Activated naive CD4-positive, alpha-beta T cell (primary cell): ENCODE data around the gene LIN37.

Experiments
- DNase-seq, 4 experiments: peaks; one replicate each; lab custom pipeline; 2025; lab: John Stamatoyannopoulos, UW

LIN37 gene

GRCh38 chr19:35734889-35735288, 13.5 kb upstream of the LIN37 start:
- no peak for DNase-seq

DNA sequence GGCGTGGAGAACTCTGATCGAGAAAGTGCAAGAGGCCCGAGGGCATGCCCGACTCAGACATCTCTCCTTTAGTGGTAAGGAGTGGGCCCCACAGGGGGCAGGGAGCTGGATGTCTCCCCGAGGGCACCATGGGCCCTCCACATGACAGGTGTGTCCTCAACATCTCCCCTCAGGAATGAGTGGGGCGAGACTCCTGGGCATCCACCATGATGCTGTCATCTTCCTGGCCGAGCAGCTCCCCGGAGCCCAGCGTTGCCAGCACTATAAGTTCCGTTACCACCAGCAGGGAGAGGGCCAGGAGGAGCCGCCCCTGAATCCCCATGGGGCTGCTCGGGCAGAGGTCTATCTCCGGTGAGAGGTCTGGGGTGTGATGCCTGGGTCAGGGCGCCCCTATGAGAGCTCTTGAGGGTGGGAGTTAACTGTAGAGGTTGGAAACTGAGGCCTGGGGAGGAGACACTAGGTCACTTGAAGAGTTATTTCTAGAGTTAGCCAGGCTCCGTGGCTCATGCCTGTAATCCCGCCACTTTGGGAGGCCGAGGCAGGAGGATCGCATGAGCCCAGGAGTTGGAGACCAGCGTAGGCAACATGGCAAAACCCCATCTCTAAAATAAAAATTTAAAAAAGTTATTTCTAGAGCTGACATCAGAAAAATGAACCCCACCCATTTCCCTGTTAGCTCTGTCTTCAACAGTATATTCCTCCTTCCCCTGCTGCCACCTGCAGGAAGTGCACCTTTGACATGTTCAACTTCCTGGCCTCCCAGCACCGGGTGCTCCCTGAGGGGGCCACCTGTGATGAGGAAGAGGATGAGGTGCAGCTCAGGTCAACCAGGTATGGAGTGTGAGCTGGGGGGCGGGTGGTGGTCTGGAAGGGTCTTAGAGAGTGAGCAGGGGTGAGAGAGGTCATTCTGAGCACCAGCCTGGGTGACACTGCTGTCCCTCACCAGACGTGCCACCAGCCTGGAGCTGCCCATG, 11.2 kb upstream of the LIN37 start:
- DNase-seq = peak in 1 of 4 experiments; percentile 10

GRCh38 chr19:35738021-35738886, 10.1 kb upstream of the LIN37 start:
- DNase-seq = no peak

DNA sequence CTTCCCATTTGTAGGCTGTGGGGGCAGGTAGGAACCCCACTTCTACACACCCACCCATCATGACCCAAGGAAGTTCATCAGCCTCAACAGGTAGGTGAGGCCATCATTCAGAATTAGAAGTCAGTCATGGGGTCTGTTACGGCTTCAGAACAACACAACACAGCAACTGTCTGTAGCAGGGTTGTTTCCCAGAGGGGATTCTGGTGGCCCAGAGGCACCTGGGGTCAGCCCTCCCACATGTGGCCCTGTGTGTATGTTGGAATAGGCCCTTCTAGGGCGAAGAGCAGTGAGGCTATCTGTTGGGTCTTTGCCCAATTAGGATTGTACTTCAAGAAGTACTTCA, 9.5 kb upstream of the LIN37 start:
- DNase-seq = no peak

- no peak for DNase-seq
Measured at GRCh38 chr19:35739275-35740107, 8.9 kb upstream of the LIN37 start.

GRCh38 chr19:35740108-35740422, 8.3 kb upstream of the LIN37 start:
- DNase-seq = no peak

- DNase-seq = peak; percentile 72 to 94 (median 88)
Measured at GRCh38 chr19:35740423-35741202, 7.8 kb upstream of the LIN37 start.

DNA sequence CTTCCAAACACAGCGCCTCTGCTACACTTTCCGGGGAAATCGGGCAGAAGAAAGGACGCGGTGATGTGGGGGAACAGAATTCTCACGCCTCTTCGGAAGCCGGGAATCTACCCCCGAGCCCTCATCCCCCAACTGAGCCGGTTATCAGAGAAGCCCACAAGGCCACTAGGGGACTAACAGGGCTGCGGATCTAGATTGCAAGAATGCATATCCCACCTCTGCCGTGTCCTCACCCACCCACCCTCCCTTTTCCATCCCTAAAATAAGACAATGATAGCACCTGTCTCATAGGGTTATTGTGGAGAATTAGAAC, 7.2 kb upstream of the LIN37 start:
- no peak for DNase-seq

DNA sequence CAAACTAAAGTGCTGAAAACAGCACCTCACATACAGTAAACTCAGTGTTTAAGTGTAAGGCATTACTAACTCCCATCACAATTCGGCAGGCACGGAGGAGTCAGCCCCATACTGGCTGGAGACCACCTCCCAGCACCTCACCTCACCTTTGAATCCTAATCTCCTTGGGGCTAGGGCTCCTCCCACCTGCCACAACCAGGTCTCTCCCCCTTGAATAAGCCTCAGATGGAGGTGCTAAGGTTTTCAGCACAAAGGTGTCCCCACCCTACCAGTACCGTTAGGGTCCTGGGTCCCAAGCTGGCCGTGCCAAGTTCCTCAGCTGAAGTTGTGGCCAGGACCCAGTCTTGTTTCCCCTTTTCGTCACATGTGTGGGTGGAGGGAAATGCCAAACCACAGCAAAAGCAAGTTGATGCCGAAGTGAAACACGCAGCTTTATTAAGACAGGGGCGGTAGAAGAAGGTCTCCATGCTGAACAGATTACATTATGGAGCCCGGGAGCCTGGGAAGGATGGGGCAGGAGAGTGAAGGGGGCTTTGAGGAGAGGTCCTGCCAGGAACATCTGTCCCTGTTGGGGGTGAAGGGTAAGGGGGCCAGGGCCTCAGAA, 6.2 kb upstream of the LIN37 start, which contains the start of gene IGFLR1:
IGFLR1 (minus strand) TSS at position 332 of the 604 bp plus-strand sequence. CDS start 1,272 bp downstream, outside the sequence.
- peak in 2 of 4 experiments; percentile 33 to 39 for DNase-seq

- DNase-seq = no peak
Measured at GRCh38 chr19:35743640-35744429, 4.5 kb upstream of the LIN37 start.

- peak; percentile 72 to 88 (median 78) for DNase-seq
Measured at GRCh38 chr19:35744430-35745327, 3.7 kb upstream of the LIN37 start.

GRCh38 chr19:35745328-35746086, 2.9 kb upstream of the LIN37 start, which contains the start of the genes PSENEN and U2AF1L4:
Gene PSENEN (plus strand): TSS chr19:35745651. CDS start chr19:35745931, 280 bp downstream.
Gene U2AF1L4 (minus strand): TSS chr19:35745418. CDS start chr19:35745391, 27 bp downstream.
- peak; percentile 80 to 92 (median 84) for DNase-seq

DNA sequence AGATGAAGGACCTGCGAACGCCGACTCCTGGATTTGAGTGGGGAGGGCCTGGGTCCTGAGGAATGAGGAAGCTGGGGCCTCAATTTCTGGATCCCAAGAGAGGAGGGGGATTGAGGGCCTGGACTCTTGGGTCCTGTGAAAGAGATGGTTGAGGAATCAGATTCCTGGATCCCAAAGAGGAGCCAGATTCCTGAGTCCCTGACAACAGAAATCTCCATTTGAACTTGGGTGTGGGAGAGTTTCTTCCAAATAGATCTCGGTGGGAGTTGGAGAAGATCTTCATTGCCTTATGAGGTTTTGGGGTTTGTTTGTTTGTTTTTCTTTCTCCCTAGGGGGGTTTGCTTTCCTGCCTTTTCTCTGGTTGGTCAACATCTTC, 2.3 kb upstream of the LIN37 start:
- DNase-seq = no peak

GRCh38 chr19:35746531-35746930, 1.8 kb upstream of the LIN37 start:
- DNase-seq = no peak

DNA sequence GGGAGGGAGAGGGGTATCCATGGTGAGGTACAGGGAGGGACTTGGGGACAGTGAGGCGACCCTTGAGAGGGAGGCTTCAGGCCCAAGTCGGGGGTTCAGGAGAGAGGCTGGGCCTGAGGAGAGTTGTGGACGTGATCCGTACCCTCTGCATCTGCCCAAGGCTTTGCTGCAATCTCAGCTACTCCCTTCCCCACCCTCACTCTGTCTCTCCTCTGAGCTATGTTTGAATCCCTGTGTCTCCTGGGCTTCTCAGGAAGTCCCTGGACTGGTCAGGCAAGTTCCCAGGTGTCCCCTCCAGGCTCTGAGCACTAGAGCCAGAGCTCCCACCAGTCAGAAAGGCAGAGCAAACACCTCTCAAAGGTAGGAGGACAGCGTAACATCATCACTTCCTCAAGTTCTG, 1.8 kb downstream of the LIN37 start:
- no peak for DNase-seq

DNA sequence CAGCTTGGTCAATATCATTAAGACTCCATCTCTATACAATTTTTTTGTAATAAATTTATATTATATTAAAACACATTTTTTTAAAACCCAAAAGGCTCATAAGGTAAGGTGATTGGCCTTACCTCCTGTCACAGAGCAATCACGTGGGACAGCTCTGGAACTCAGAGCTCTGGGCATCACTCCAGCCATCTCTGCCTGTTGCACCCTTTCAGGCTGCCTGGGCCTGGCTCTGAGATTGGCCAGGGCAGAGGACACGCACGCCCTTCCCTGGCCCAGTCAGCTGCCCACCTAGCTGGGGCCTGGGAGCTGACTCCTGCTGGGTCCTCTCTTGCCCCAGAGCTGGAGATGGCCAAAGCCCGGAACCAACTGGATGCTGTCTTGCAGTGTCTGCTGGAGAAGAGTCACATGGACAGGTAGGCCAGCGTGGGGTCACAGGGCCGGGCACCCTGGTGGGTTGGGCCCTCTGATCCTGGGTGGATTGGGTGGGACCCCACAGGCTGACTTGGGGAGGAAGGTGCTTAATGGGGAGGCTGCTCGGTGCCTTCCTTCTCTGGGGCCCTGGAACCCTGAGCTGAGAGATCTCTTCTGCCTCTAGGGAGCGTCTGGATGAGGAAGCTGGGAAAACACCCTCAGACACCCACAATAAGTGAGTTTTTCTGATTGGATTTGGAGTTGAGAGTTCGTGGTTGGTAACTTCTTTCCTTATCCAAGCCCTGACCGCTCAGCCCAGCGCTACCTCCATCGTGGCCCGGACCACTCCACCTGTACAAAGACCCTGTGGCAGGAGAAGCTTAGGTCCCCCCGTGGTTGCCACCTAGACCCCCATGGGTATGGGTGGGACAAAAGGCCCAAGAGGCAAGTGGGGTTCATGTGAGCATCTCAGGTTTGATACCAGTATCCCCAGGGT, 3.7 kb downstream of the LIN37 start:
- DNase-seq = no peak

- no peak for DNase-seq
Measured at GRCh38 chr19:35752746-35753350, 4.5 kb downstream of the LIN37 start.
